ENCODE measurements around the gene GFOD2. TPM values are rescaled to one million over a fixed set of nuclear protein-coding genes. Genes with fewer than 3 reads are reported as not detected.

GFOD2 gene
- total RNA-seq, 1 donor from 2014 or later, result 21.9 TPM

- no peak for TF ChIP-seq CTCF (IDR thresholded peaks at IDR 0.05; ENCODE audit: insufficient read depth, low read length, poor library complexity, severe bottlenecking)
- Histone ChIP-seq H3K36me3 (ENCODE audit: control insufficient read depth, insufficient read depth, low read length) (no peaks in the 10 kb centered on the region), H3K27me3 (ENCODE audit: control insufficient read depth, insufficient read depth, low read length) (no peaks in the 10 kb centered on the region), H3K4me3 (ENCODE audit: low read depth, low read length) (no peak overlapping the region)
- no peak for DNase-seq (ENCODE audit: low read depth)
Measured at GRCh38 chr16:67750466-67750865, 31.4 kb upstream of the GFOD2 start.

- no peak for TF ChIP-seq CTCF (IDR thresholded peaks at IDR 0.05; ENCODE audit: insufficient read depth, low read length, poor library complexity, severe bottlenecking)
- H3K36me3 ChIP-seq (ENCODE audit: control insufficient read depth, insufficient read depth, low read length), result no peaks in the 10 kb centered on the region
Measured at GRCh38 chr16:67749436-67750078, 30.4 kb upstream of the GFOD2 start.

GRCh38 chr16:67748834-67749233 lies 29.7 kb upstream of the GFOD2 start:
- no peak for TF ChIP-seq CTCF (IDR thresholded peaks at IDR 0.05; ENCODE audit: insufficient read depth, low read length, poor library complexity, severe bottlenecking)
- Histone ChIP-seq H3K4me3 (ENCODE audit: low read depth, low read length) (no peak overlapping the region), H3K27me3 (ENCODE audit: control insufficient read depth, insufficient read depth, low read length) (no peaks in the 10 kb centered on the region), H3K36me3 (ENCODE audit: control insufficient read depth, insufficient read depth, low read length) (no peaks in the 10 kb centered on the region)
- no peak for DNase-seq (ENCODE audit: low read depth)

More at GRCh38 chr16:67749436-67750078, 30.4 kb upstream of the GFOD2 start:
- no peaks in the 10 kb centered on the region for H3K27me3 ChIP-seq (ENCODE audit: control insufficient read depth, insufficient read depth, low read length)
- H3K4me3 ChIP-seq (ENCODE audit: low read depth, low read length), result no peak overlapping the region
- DNase-seq (ENCODE audit: low read depth), result no peak

- DNase-seq (ENCODE audit: low read depth), result no peak
- TF ChIP-seq CTCF (IDR thresholded peaks at IDR 0.05; ENCODE audit: insufficient read depth, low read length, poor library complexity, severe bottlenecking), result no peak
- Histone ChIP-seq H3K36me3 (ENCODE audit: control insufficient read depth, insufficient read depth, low read length) (peaks cover 2% of the 10 kb centered on the region), H3K27me3 (ENCODE audit: control insufficient read depth, insufficient read depth, low read length) (no peaks in the 10 kb centered on the region), H3K4me3 (ENCODE audit: low read depth, low read length) (no peak overlapping the region)
Measured at GRCh38 chr16:67746846-67747245, 27.7 kb upstream of the GFOD2 start.

GRCh38 chr16:67741118-67741517 lies 22.0 kb upstream of the GFOD2 start:
- no peaks in the 10 kb centered on the region for H3K27me3 ChIP-seq (ENCODE audit: control insufficient read depth, insufficient read depth, low read length)
- peaks cover 2% of the 10 kb centered on the region for H3K36me3 ChIP-seq (ENCODE audit: control insufficient read depth, insufficient read depth, low read length)
- no peak for TF ChIP-seq CTCF (IDR thresholded peaks at IDR 0.05; ENCODE audit: insufficient read depth, low read length, poor library complexity, severe bottlenecking)
- DNase-seq (ENCODE audit: low read depth), result no peak
- H3K4me3 ChIP-seq (ENCODE audit: low read depth, low read length), result no peak overlapping the region

GRCh38 chr16:67740391-67740790 lies 21.3 kb upstream of the GFOD2 start:
- no peak for DNase-seq (ENCODE audit: low read depth)

More at GRCh38 chr16:67740391-67740790, 21.3 kb upstream of the GFOD2 start:
- TF ChIP-seq CTCF (IDR thresholded peaks at IDR 0.05; ENCODE audit: insufficient read depth, low read length, poor library complexity, severe bottlenecking), result no peak
- Histone ChIP-seq H3K4me3 (ENCODE audit: low read depth, low read length) (no peak overlapping the region), H3K36me3 (ENCODE audit: control insufficient read depth, insufficient read depth, low read length) (peaks cover 2% of the 10 kb centered on the region), H3K27me3 (ENCODE audit: control insufficient read depth, insufficient read depth, low read length) (no peaks in the 10 kb centered on the region)

Measured in kidney epithelial cell (primary cell).